Measurements from ENCODE around the gene ZGRF1.
"Not testable (repeated sequence)": the region's sequence is repeated elsewhere in the genome, so short reads cannot be mapped to it uniquely, and the experiment has no call there.

ZGRF1 gene

DNA sequence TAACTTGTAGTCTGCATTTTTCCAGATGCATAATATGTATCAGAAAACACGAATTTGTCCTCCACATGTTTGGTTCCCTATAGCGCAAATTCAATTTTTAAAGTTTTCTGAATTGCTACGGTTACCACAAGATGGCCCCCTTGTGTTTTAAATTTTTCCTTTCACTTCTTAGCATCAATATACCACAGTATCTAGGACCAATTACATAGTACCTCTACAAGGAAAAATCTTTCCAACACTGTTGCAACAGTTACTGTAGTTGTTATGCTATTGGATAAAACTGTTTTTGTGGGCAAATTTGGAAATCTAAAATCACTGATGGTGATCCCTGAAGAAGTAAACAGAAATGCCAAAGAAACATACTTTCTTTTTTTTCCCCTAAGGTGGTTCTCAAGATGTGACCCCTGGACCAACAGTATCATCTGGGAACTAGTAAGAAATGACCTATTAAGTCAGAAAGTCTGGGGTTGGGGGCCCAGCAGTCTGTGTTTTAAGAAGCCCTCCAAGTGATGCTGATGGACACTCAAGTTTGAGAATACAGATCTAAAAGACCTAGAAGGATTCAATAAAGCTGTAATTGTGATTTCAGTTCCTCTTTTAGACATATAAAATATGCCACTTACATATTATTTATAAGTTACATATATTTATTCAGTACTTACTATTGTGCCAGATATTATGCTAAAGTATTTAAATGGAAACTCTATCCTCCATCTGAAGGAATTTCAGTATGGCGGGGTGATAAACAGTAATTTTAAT, 3.1 kb downstream of the ZGRF1 start:
- peak; percentile 23 for DNase-seq

DNA sequence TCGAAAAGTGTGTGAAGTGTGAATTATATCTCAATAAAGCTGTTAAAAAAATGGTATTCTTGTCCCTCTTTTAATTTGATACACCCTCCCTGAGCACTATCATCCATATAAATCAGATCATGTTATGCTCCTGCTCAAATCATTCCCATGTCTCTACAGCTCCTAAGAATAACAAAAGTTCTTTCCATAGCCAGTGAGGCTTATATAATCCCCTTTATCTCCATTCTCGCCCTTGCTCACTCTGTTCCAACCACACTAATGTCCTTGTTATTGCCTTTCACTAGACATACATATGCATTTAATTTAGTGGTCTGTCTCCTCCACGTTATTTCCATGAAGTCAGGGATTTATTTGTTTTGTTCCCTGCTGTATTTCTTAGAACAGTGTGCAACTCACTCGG, 10.5 kb downstream of the ZGRF1 start:
- no peak for DNase-seq

GRCh38 chr4:112616984-112617383, 19.7 kb downstream of the ZGRF1 start:
- DNase-seq: no peak

DNA sequence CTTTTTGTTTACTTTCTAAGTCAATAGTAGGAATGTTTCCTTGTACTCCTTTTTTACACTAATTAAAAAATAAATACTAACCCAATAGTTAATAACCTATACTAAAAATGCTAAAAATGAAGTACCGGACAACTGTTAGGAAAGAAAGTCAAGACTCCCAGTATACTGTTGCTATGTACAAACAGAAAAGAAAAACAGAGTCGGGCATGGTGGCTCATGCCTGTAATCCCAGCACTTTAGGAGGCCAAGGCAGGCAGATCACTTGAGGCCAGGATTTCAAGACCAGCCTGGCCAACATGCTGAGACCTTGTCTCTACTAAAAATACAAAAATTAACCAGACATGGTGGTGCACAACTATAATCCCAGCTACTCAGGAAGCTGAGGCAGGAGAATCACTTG, 23.9 kb downstream of the ZGRF1 start:
- not testable (repeated sequence) for DNase-seq

- DNase-seq: no peak
Measured at GRCh38 chr4:112604589-112604988, 32.1 kb downstream of the ZGRF1 start.

GRCh38 chr4:112594993-112595392, 41.7 kb downstream of the ZGRF1 start:
- DNase-seq: no peak

GRCh38 chr4:112593438-112594133, 43.1 kb downstream of the ZGRF1 start:
- no peak for DNase-seq

DNA sequence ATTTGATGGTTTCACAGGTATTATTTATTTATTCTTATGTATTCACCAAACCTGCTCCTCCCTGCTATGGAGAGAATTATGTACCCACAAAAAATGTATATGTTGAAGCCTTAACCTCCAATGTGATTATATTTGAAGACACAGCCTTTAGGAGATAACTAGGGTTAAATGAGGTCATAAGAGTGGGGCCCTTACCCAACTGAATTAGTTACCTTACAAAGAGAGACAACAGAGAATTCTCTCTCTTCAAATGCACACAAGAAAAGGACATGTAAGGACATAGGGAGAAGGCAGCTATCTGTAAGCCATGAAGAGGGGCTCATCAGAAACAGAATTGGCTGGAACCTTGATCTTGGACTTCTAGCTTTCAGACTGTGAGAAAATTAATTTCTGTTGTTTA, 44.0 kb downstream of the ZGRF1 start:
- DNase-seq: no peak

DNA sequence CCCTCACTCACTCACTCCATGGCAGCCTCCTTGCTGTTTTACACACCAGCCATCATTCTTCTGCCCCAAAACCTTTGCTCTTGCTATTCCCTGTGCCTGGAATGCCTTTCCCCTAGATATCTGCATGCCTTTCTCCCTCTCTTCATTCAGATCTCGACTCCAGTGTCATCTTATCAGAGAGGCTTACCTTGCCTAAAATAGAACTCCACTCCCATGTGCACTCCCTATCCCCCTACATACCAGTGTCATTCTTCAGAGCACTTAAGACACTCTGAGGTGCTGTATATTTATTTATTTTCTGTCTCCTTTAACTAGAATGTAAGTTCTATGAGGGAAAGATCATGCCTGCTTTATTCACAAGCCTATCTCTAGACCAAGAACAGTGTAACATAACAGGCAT, 45.1 kb downstream of the ZGRF1 start:
- DNase-seq: no peak

GRCh38 chr4:112589206-112589605, 47.5 kb downstream of the ZGRF1 start:
- no peak for DNase-seq

GRCh38 chr4:112585977-112586736, 50.6 kb downstream of the ZGRF1 start:
- DNase-seq: no peak

- no peak for DNase-seq
Measured at GRCh38 chr4:112567536-112567935, 69.2 kb downstream of the ZGRF1 start.

- no peak for DNase-seq
Measured at GRCh38 chr4:112564706-112565270, 71.9 kb downstream of the ZGRF1 start.

DNA sequence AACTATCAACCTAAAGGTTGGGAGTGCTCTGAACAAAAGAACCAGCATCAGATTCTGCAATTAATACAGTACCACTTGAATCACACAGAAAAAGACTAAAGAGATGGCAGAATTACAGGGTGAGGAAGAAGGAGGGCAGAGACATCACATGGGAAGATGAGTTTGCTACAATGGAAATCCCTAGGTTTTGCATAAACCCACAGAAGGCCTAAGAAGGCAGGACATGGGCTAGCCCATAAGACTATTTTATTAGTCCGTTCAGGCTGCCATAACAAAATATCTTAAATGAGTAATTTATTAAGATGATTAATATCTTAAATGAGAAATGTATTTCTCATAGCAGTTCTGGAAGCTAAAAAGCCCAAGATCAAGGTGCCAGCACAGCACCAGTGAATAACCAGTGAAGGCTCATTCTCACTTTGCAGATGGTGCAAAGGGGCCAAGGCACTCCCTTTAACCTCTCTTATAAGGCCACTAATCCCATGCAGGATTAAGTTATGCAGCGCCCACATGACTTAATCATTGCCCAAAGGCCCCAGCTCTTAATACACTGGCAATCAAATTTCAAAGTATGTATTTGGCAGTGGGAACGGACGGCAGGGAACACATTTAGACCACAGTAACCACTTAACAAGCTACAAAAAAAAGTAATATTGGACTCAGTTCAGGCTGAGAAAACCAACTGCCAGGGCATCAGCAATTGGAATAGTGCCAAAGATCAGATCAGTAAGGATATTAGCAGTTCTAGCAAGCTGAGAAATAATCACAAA, 73.1 kb downstream of the ZGRF1 start:
- DNase-seq: no peak

- DNase-seq: no peak
Measured at GRCh38 chr4:112562254-112562879, 74.3 kb downstream of the ZGRF1 start.

DNA sequence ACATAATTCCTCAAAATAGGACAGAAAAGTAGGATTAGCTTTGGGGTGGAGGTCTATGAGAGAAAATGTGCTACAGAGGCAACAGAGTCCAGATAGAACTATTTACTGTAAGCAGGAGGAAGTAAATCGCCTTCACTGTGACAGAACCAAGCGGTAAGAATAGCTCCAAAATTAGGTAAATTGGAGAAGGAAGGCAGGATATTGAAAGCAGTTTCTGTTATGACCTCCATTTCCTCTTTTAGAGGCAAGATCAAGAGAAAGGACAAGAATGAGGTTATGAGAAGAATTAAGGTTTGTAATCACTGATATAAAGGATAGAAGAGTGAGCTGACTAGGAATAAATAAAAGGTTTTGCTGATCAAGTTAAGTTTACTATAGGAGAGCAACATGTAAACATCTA, 76.6 kb downstream of the ZGRF1 start:
- no peak for DNase-seq

GRCh38 chr4:112559053-112559452, 77.7 kb downstream of the ZGRF1 start:
- DNase-seq: no peak

GRCh38 chr4:112557676-112558411, 78.9 kb downstream of the ZGRF1 start:
- DNase-seq: no peak

DNA sequence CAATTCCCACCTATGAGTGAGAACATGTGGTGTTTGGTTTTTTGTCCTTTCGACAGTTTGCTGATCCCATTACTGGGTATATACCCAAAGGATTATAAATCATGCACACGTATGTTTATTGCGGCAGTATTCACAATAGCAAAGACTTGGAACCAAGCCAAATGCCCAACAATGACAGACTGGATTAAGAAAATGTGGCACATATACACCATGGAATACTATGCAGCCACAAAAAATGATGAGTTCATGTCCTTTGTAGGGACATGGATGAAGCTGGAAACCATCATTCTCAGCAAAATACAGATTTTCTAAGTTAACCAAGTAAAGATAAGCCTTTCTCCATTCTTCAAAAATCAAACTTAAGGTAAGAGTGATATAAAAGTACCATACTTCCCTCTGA, 82.4 kb downstream of the ZGRF1 start:
- DNase-seq: not testable (repeated sequence)

DNA sequence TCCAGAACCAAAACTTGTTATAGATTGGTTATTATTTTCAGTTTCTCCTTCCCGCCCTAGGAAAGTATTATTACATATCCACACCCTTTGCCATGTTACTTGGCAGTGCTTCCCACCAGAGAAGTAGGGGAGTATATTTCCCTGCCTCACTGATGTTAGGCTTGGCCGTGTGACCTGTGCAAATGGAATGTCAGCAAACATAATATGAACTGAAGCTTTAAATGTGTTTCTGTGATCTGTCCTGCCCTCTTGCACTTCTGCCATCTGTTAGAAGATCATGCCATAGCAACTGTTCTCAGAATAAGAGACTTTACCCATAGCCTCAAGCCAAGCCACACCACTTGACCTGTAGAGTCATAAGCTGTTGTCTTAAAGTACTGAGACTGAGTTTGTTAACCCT, 84.0 kb downstream of the ZGRF1 start:
- no peak for DNase-seq

GRCh38 chr4:112550728-112551127, 86.0 kb downstream of the ZGRF1 start:
- no peak for DNase-seq

DNA sequence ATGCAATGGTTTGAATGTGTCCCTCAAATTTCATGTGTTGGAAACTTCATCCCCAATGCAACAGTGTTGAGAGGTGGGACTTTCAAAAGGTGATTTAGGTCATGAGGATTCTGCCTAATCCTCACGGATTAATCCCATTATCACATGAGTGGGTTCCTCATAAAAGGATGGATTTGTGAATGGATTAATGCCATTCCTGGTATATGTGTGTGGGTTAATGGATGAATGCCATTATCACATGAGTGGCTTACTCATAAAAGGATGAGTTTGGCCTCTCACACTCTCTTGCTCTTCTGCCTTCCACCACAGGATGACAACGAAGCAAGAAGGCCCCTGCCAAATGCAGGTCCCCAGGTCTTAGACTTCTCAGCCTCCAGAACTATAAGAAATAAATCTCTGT, 90.2 kb downstream of the ZGRF1 start:
- DNase-seq: no peak
